ENCODE measurements around the gene PDZD7. TPM values are rescaled to one million over a fixed set of nuclear protein-coding genes. Genes with fewer than 3 reads are reported as not detected.

PDZD7 gene
- total and polyA plus RNA-seq, 2 donors (not counting 3 experiments of a cell fraction or from before 2014, with no cell fraction given) = 0.41 to 1.6 TPM

DNA sequence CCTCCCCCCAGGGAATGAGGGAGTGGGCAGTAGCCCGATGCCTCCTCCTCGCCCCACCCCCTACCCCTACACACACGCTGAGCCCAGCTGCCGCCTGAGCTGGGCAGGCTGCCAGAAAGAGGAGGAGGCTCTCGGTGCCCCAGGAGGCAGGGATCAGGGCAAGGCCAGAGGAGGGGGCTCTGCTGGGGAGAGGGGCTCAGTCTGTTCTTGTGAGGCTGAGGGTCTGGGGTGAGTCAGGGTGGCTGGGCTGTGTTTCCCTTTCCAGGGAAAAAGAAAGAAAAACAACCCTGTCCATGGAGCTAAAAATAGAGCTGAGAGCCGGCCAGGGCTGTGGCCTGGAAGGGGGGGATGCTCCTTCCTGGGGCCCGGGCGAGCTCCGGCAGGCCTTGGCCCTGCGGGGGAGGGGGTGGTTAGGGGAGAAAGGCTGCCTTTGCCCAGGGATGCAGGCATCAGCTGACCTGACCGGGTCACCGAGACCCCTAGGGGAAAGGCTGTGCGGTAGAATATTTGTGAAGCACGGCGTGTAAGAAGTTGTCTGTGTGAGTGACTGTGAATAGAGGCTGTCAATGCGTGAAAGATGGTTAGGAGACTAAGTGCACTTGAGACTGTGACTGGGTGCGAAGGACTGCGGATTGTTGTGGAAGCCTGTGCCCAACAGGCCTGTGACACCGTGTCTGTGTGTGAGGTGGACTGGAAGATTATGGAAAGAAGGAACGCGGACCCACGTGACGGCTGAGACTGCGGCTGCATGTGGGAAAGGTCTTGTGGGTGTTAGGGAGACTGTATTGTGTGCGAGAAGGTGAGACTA lies 32.5 kb downstream of the PDZD7 start:
- TF ChIP-seq POLR2AphosphoS5 (IDR thresholded peaks at IDR 0.05; ENCODE audit: insufficient read depth, low read depth, low read length) (no peak), FOS (IDR thresholded peaks at IDR 0.05; ENCODE audit: borderline replicate concordance, insufficient read depth, low read length) (peak; percentile 29)
- peak overlapping the region; percentile 86 for H3K27ac ChIP-seq (ENCODE audit: insufficient read depth, low read depth, low read length)
- CTCF ChIA-PET = interaction anchor here (0.6 to 12.6 kb wide), 13 partner anchors 10 to 1816 kb away, joined by 3 to 254 read pairs (median 4); partner anchors contain the start of genes MRPL43, PDZD7, SEMA4G and SFXN3
- peak overlapping the region; percentile 6 for H3K4me2 ChIP-seq (ENCODE audit: insufficient read depth, low read length)
- peaks cover 33% of the 10 kb centered on the region for H3K4me1 ChIP-seq (ENCODE audit: control insufficient read depth, extremely low read depth, insufficient read depth, low read length)
- peaks cover 2 to 9% of the 10 kb centered on the region in 2 experiments for H3K36me3 ChIP-seq (ENCODE audit: control insufficient read depth in 2 of 2, extremely low read depth in 1 of 2, insufficient read depth in 2 of 2, low read length in 2 of 2)
- peak overlapping the region; percentile 38 for H2AFZ ChIP-seq (ENCODE audit: low read depth, low read length)
- TSS peak; percentile 60 for BruUV-seq (replicated peaks)
- peak overlapping the region in 2 of 3 experiments; percentile 1 to 85 for H3K4me3 ChIP-seq (replicated peaks in 1 of 3; ENCODE audit: insufficient read depth in 1 of 3, low read depth in 1 of 3, low read length in 3 of 3)
- peaks cover 32% of the 10 kb centered on the region for H3K79me2 ChIP-seq (ENCODE audit: control insufficient read depth, insufficient read depth, low read length)
- DNase-seq (ENCODE audit: low read depth, low spot score) = peak; percentile 85
- H4K20me1 ChIP-seq (replicated peaks; ENCODE audit: control insufficient read depth, extremely low read depth, insufficient read depth, low read length) = no peaks in the 10 kb centered on the region
- H3K27me3 ChIP-seq (ENCODE audit: control insufficient read depth in 2 of 2, insufficient read depth in 2 of 2, low read length in 2 of 2) = no peaks in the 10 kb centered on the region
- no peaks in the 10 kb centered on the region for H3K9me3 ChIP-seq (replicated peaks; ENCODE audit: control insufficient read depth, insufficient read depth, low read length)
- H3K9me1 ChIP-seq (replicated peaks; ENCODE audit: control insufficient read depth, extremely low read depth, insufficient read depth, low read length) = no peaks in the 10 kb centered on the region
- intact Hi-C loops (cut with micrococcal nuclease) = loop anchor here (1.0 to 2.0 kb wide), 2 partner anchors 15 to 62 kb away; partner anchors contain the start of gene KAZALD1
- dilution Hi-C loops (cut with MboI; ENCODE audit: extremely low pct_ligation_motif_present, low sequenced_read_pairs) = no loop called here
- peak overlapping the region; percentile 84 for H3K9ac ChIP-seq (replicated peaks; ENCODE audit: extremely low read depth, insufficient read depth, low read length)
- peak; percentile 83 for FAIRE-seq
- POLR2A ChIA-PET = no interaction called here

DNA sequence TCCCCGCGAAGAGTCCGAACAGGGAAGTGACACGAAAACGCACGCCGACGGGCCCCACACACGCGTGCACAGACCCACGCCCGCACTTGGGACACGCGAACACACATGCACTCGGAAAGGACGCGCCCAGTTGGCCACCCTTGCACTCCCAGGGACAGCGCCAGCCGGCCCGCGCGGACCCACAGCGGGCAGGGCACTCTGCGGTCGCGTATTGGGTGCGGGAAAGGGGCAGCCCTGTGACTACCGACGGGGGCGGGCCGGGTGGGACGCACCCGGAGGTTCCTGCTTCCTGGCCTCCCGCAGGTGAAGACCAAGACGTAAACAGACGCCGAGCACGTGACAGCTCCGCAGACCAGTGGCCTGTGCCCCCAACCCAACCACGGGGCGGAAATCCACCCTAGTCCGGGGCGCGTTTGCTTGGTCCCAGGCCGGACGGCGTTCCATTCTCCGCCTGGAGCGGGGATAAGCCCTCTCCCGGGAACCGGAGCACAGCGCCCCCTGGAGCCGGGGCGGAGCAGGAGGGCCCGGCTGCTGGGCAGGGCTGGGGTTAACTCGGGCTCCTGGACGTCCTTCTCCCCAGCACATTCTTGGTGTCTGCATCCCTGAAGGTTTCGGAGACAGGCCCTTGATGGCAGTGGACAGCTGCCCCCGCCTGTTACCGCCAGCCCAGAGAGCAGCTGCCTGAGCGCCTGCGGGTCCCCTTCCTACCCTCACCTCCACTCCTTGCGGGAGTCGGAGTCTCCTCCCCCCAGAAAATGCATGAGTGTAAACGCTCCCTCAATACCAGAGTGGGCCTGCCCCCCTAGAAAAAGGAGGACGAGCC lies 33.4 kb downstream of the PDZD7 start:
- Histone ChIP-seq H2AFZ (ENCODE audit: low read depth, low read length) (peak overlapping the region; percentile 87), H3K4me1 (ENCODE audit: control insufficient read depth, extremely low read depth, insufficient read depth, low read length) (peaks cover 33% of the 10 kb centered on the region), H3K27ac (ENCODE audit: insufficient read depth, low read depth, low read length) (peak overlapping the region; percentile 86), H4K20me1 (replicated peaks; ENCODE audit: control insufficient read depth, extremely low read depth, insufficient read depth, low read length) (no peaks in the 10 kb centered on the region), H3K9me3 (replicated peaks; ENCODE audit: control insufficient read depth, insufficient read depth, low read length) (no peaks in the 10 kb centered on the region), H3K9ac (replicated peaks; ENCODE audit: extremely low read depth, insufficient read depth, low read length) (peak overlapping the region; percentile 84), H3K36me3 (ENCODE audit: control insufficient read depth in 2 of 2, extremely low read depth in 1 of 2, insufficient read depth in 2 of 2, low read length in 2 of 2) (peaks cover 3 to 4% of the 10 kb centered on the region in 2 experiments), H3K4me3 (replicated peaks in 1 of 3; ENCODE audit: insufficient read depth in 1 of 3, low read depth in 1 of 3, low read length in 3 of 3) (peak overlapping the region; percentile 45 to 52 (median 49)), H3K27me3 (ENCODE audit: control insufficient read depth in 2 of 2, insufficient read depth in 2 of 2, low read length in 2 of 2) (no peaks in the 10 kb centered on the region), H3K9me1 (replicated peaks; ENCODE audit: control insufficient read depth, extremely low read depth, insufficient read depth, low read length) (no peaks in the 10 kb centered on the region), H3K79me2 (ENCODE audit: control insufficient read depth, insufficient read depth, low read length) (peaks cover 24% of the 10 kb centered on the region), H3K4me2 (ENCODE audit: insufficient read depth, low read length) (peak overlapping the region; percentile 6)
- dilution Hi-C loops (cut with MboI; ENCODE audit: extremely low pct_ligation_motif_present, low sequenced_read_pairs) = no loop called here
- DNase-seq (ENCODE audit: low read depth, low spot score) (peak; percentile 71), FAIRE-seq (peak; percentile 86)
- no TSS peak for BruUV-seq (replicated peaks)
- CTCF ChIA-PET = interaction anchor here (0.5 to 12.6 kb wide), 13 partner anchors 10 to 145 kb away, joined by 3 to 254 read pairs (median 4); partner anchors contain the start of genes MRPL43, PDZD7, SEMA4G and SFXN3
- POLR2A ChIA-PET = no interaction called here
- TF ChIP-seq, protein P1, sequence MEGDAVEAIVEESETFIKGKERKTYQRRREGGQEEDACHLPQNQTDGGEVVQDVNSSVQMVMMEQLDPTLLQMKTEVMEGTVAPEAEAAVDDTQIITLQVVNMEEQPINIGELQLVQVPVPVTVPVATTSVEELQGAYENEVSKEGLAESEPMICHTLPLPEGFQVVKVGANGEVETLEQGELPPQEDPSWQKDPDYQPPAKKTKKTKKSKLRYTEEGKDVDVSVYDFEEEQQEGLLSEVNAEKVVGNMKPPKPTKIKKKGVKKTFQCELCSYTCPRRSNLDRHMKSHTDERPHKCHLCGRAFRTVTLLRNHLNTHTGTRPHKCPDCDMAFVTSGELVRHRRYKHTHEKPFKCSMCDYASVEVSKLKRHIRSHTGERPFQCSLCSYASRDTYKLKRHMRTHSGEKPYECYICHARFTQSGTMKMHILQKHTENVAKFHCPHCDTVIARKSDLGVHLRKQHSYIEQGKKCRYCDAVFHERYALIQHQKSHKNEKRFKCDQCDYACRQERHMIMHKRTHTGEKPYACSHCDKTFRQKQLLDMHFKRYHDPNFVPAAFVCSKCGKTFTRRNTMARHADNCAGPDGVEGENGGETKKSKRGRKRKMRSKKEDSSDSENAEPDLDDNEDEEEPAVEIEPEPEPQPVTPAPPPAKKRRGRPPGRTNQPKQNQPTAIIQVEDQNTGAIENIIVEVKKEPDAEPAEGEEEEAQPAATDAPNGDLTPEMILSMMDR (IDR thresholded peaks at IDR 0.05; ENCODE audit: extremely low read depth in 1 of 2, insufficient read depth in 1 of 2, low read depth in 1 of 2, low read length in 2 of 2) = peak; percentile 93 to 95
- no peak for TF ChIP-seq MYC (IDR thresholded peaks at IDR 0.05; ENCODE audit: low read depth, low read length)
- TF ChIP-seq FOS (IDR thresholded peaks at IDR 0.05; ENCODE audit: borderline replicate concordance, insufficient read depth, low read length) = no peak
- TF ChIP-seq POLR2AphosphoS5 (IDR thresholded peaks at IDR 0.05; ENCODE audit: insufficient read depth, low read depth, low read length) = no peak
- intact Hi-C loops (cut with micrococcal nuclease) = loop anchor here (1.0 to 2.0 kb wide), 2 partner anchors 16 to 63 kb away; partner anchors contain the start of gene KAZALD1

Data from endothelial cell of umbilical vein (primary cell).